ENCODE results near the gene CEP57.
"Not testable (repeated sequence)": the region's sequence is repeated elsewhere in the genome, so short reads cannot be mapped to it uniquely, and the experiment has no call there.

Gene CEP57

GRCh38 chr11:95863486-95864140 lies 73.3 kb downstream of the CEP57 start:
- no peak for DNase-seq (ENCODE audit: low spot score)

- DNase-seq (ENCODE audit: low spot score), result no peak
Observed at GRCh38 chr11:95867105-95867504, 76.8 kb downstream of the CEP57 start.

DNA sequence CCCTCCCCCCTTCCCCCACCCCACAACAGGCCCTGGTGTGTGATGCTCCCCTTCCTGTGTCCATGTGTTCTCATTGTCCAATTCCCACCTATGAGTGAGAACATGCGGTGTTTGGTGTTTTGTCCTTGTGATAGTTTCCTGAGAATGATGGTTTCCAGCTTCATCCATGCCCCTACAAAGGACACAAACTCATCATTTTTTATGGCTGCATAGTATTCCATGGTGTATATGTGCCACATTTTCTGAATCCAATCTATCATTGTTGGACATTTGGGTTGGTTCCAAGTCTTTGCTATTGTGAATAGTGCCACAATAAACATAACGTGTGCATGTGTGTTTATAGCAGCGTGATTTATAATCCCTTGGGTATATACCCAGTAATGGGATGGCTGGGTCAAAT lies 80.6 kb downstream of the CEP57 start:
- DNase-seq (ENCODE audit: low spot score), result not testable (repeated sequence)

- DNase-seq (ENCODE audit: low spot score), result no peak
Observed at GRCh38 chr11:95877291-95877690, 87.0 kb downstream of the CEP57 start.
